Measurements from ENCODE around the gene LANCL3. TPM values are rescaled to one million over a fixed set of nuclear protein-coding genes. Genes with fewer than 3 reads are reported as not detected.

Gene LANCL3
- total RNA-seq, 1 experiment from 2014 or later, result 0.26 TPM

GRCh38 chrX:37542791-37543190 lies 28.7 kb upstream of the LANCL3 start:
- H3K27ac ChIP-seq (ENCODE audit: insufficient read length, low read depth, low read length), result no peak overlapping the region
- Mint-ChIP-seq H3K36me3 (ENCODE audit: insufficient read depth in 1 of 3, low read depth in 3 of 3) (peaks cover 0 to 9% (median 6%) of the 10 kb centered on the region in 3 experiments; a peak in 4 of 7 replicates), H3K4me1 (no peaks in the 10 kb centered on the region), H3K9me3 (peaks cover 56 to 59% of the 10 kb centered on the region in 2 experiments), H3K27me3 (ENCODE audit: low read depth) (peaks cover 2% of the 10 kb centered on the region; the same call in 1 of the 2 replicates), H3K27ac (no peak overlapping the region), H3K4me3 (no peak overlapping the region)
- H3K27me3 ChIP-seq (ENCODE audit: insufficient read depth, low read length), result no peaks in the 10 kb centered on the region
- H2AFZ ChIP-seq (ENCODE audit: low read length), result no peak overlapping the region
- peaks cover 6% of the 10 kb centered on the region for H3K9me3 ChIP-seq (ENCODE audit: control insufficient read depth, low read depth, low read length)
- H4K5ac ChIP-seq (ENCODE audit: insufficient read length, low read depth, low read length), result no peak overlapping the region
- H3K79me2 ChIP-seq (ENCODE audit: insufficient read depth, low read length), result no peaks in the 10 kb centered on the region
- H2BK5ac ChIP-seq (ENCODE audit: insufficient read length, low read length), result no peak overlapping the region
- no peak overlapping the region for H2BK12ac ChIP-seq (ENCODE audit: insufficient read length, low read depth, low read length)
- no CpG with 5 or more reads among the region's 15 CpGs for WGBS (ENCODE audit: extremely low coverage, insufficient read length, low lambda C conversion rate)
- no peak for TF ChIP-seq CTCF (conservative IDR thresholded peaks at IDR 0.05)
- no peak overlapping the region for H2BK120ac ChIP-seq (ENCODE audit: low read depth, low read length, poor library complexity, severe bottlenecking)
- H3K18ac ChIP-seq (ENCODE audit: insufficient read length, low read depth, low read length), result no peak overlapping the region
- H2BK15ac ChIP-seq (ENCODE audit: low read depth, low read length), result no peak overlapping the region
- H2BK20ac ChIP-seq (ENCODE audit: low read depth, low read length, poor library complexity, severe bottlenecking), result no peak overlapping the region
- H3K14ac ChIP-seq (ENCODE audit: insufficient read depth, low read length), result no peak overlapping the region
- H4K8ac ChIP-seq (replicated peaks; ENCODE audit: insufficient read length, low read depth, low read length), result no peak overlapping the region
- H3K23me2 ChIP-seq (ENCODE audit: insufficient read length, low read depth, low read length, poor library complexity, severe bottlenecking), result no peaks in the 10 kb centered on the region
- H3K4me1 ChIP-seq (ENCODE audit: insufficient read depth, low read length), result no peaks in the 10 kb centered on the region
- H3K23ac ChIP-seq (ENCODE audit: insufficient read length, low read depth, low read length), result no peak overlapping the region
- no peak overlapping the region for H3K4ac ChIP-seq (ENCODE audit: low read depth, low read length)
- no peaks in the 10 kb centered on the region for H4K20me1 ChIP-seq (ENCODE audit: control insufficient read depth, insufficient read depth, insufficient read length)
- H3K9ac ChIP-seq (ENCODE audit: extremely low read depth, insufficient read length, low read length), result no peak overlapping the region
- no peak overlapping the region for H2AK5ac ChIP-seq (ENCODE audit: insufficient read length, low read length)
- H3T11ph ChIP-seq (ENCODE audit: low read length), result no peak overlapping the region
- H4K91ac ChIP-seq (ENCODE audit: insufficient read length, low read depth, low read length), result no peak overlapping the region
- H3K4me2 ChIP-seq (ENCODE audit: insufficient read depth, insufficient read length, low read length), result no peak overlapping the region
- no peak overlapping the region for H3K56ac ChIP-seq (ENCODE audit: insufficient read length, low read depth, low read length)
- no peaks in the 10 kb centered on the region for H3K79me1 ChIP-seq (ENCODE audit: insufficient read depth, low read depth, low read length, poor library complexity, severe bottlenecking)
- no peak for DNase-seq
